Adrenal gland (tissue), 12 donors: ENCODE measurements around the gene ACACB. TPM values are rescaled to one million over a fixed set of nuclear protein-coding genes. Genes with fewer than 3 reads are reported as not detected.
A peak's percentile ranks its signal among the peaks of the same experiment; 100 is the strongest.
"Not testable (repeated sequence)": the region's sequence is repeated elsewhere in the genome, so short reads cannot be mapped to it uniquely, and the experiment has no call there.

Experiments used
- DNase-seq, 7 donors: peaks; one replicate each; pipeline ENCODE4 v3.0.0-alpha.2; 2019 to 2020
- H3K27ac ChIP-seq, 5 donors: fragments of 200-600 bp; sonication (generic) in 4 of 5; 1 replicate in 3 of 5; 2 replicates in 2 of 5; pipeline versions ENCODE4 v1.5.1 to v1.8.0; 2016 to 2020; ENCODE audit warnings: mild to moderate bottlenecking in 1 of 5
- H3K27me3 ChIP-seq: fragments of 200-600 bp; 2 replicates; pipeline ENCODE4 v1.8.0; 2021
- H3K36me3 ChIP-seq, 2 donors: fragments of 200-600 bp; replicated peaks in 1 of 2; 1 replicate in 1 of 2; 2 replicates in 1 of 2; pipeline versions ENCODE4 v1.5.1 to v1.8.0; 2018 to 2022
- H3K4me1 ChIP-seq, 2 donors: fragments of 200-600 bp; replicated peaks in 1 of 2; 1 replicate in 1 of 2; 2 replicates in 1 of 2; pipeline versions ENCODE4 v1.5.1 to v1.8.0; 2018 to 2021
- H3K4me3 ChIP-seq, 4 donors: fragments of 200-600 bp; sonication (generic) in 3 of 4; one replicate each; pipeline ENCODE4 v1.5.1; 2016 to 2018
- H3K9me3 ChIP-seq, 3 donors: fragments of 200-600 bp; sonication (generic) in 1 of 3; replicated peaks in 1 of 3; 1 replicate in 2 of 3; 2 replicates in 1 of 3; pipeline versions ENCODE4 v1.5.1 to v1.8.0; 2016 to 2021
- CTCF ChIP-seq, 6 experiments: fragments of 450-650 bp in 4 of 6; fragments of 200-600 bp in 2 of 6; sonication (generic) in 1 of 6; IDR thresholded peaks; 1 replicate in 5 of 6; 2 replicates in 1 of 6; pipeline versions ENCODE4 v1.5.1 to v1.8.0; 2016 to 2021; ENCODE audit warnings: antibody characterized with exemption in 6 of 6, mild to moderate bottlenecking in 2 of 6, moderate library complexity in 1 of 6
- POLR2A ChIP-seq, 2 donors: fragments of 450-650 bp; IDR thresholded peaks; one replicate each; pipeline ENCODE4 v1.6.1; 2017; ENCODE audit warnings: antibody characterized with exemption in 2 of 2, mild to moderate bottlenecking in 2 of 2, moderate library complexity in 1 of 2
- WGBS, 4 donors: extraction: QIAGEN DNeasy Blood & Tissue Kit in 2 of 4; methylation state at CpG; one replicate each; pipeline versions ENCODE4 v1.1.5 to v1.1.7; 2013 to 2017; 5-methylcytosine and 5-hydroxymethylcytosine counted together
- intact Hi-C, 2 donors: fragments of 100-400 bp; cut with DNase I; formaldehyde crosslinking; loops; one replicate each; pipeline versions ENCODE4 v1.14.1 to v1.15.0; 2022 to 2023
- polyA plus RNA-seq, 3 donors: library from polyadenylated mRNA; stranded (reverse); fragments of 200-250 nt in 2 of 3; fragments of 350-450 nt in 1 of 3; fragmentation: Illumina TruSeq in 1 of 3; extraction: RNeasy Lipid Tissue Mini Kit (QIAGEN cat#74804) in 1 of 3; gene quantifications; one replicate each; pipeline ENCODE4 v1.2.3, GENCODE V29; 2013 to 2014
- total RNA-seq, 9 donors: library from RNA; depleted of rRNA in 4 of 9; stranded (reverse); fragments of >200 nt in 4 of 9; fragments of 120-200 nt in 1 of 9; fragmentation: NEBNext Ultra II Directional in 1 of 9; extraction: Animal tissue kit (Norgen Biotek cat#: 25700) in 1 of 9; gene quantifications; one replicate each; pipeline versions ENCODE4 v1.1.0 to v1.2.4, GENCODE V29; 2013 to 2023
- donor health status: healthy with polysubstance abuse.
- donor health status: Bipolar disorder and iron deficiency.
- donor health status: DM: yes; HTN: yes; CAD: no.
- donor health status: DM: no; HTN: no; CAD: no.
- donor health status: DM: no; HTN: no; CAD: no.
- donor health status: DM: yes; HTN: yes; CAD: no.

ACACB gene
- total and polyA plus RNA-seq, 12 donors = 35.5 to 143 (median 65.7) TPM

- Histone ChIP-seq H3K9me3 (no peaks in the 10 kb centered on the region), H3K4me3 (no peak overlapping the region), H3K27ac (peak overlapping the region in 3 of 5 donors; percentile 4 to 52 (median 30)), H3K27me3 (no peaks in the 10 kb centered on the region), H3K36me3 (peaks cover 0 to 71% of the 10 kb centered on the region in 2 donors), H3K4me1 (peaks cover 0 to 9% of the 10 kb centered on the region in 2 donors)
- intact Hi-C loops = no loop called here
- WGBS, 4 donors = 52 to 66% (median 62%) methylated on average over 7 of the region's 7 CpGs
- TF ChIP-seq CTCF (IDR thresholded peaks at IDR 0.05) = no peak
- no peak for TF ChIP-seq POLR2A (IDR thresholded peaks at IDR 0.05)
- peak in 1 of 7 donors; percentile 10 for DNase-seq
Observed at GRCh38 chr12:109170324-109170723, 53.9 kb downstream of the ACACB start.

GRCh38 chr12:109172787-109173186 lies 56.4 kb downstream of the ACACB start:
- intact Hi-C loops, H3K27me3 ChIP-seq, H3K27ac ChIP-seq, DNase-seq, H3K4me3 ChIP-seq, H3K4me1 ChIP-seq, H3K9me3 ChIP-seq: not testable (repeated sequence)
- peaks cover 0 to 81% of the 10 kb centered on the region in 2 donors for H3K36me3 ChIP-seq
- WGBS, 4 donors = 91 to 97% (median 94%) methylated on average over 6 of the region's 6 CpGs

GRCh38 chr12:109173443-109174240 lies 57.3 kb downstream of the ACACB start:
- WGBS, 4 donors = 92 to 96% (median 95%) methylated on average over 15 to 17 of the region's 17 CpGs
- Histone ChIP-seq H3K36me3 (peaks cover 0 to 81% of the 10 kb centered on the region in 2 donors), H3K27ac (no peak overlapping the region), H3K4me1 (no peaks in the 10 kb centered on the region), H3K27me3 (no peaks in the 10 kb centered on the region), H3K4me3 (no peak overlapping the region), H3K9me3 (no peaks in the 10 kb centered on the region)
- peak in 3 of 7 donors; percentile 15 to 38 (median 15) for DNase-seq
- TF ChIP-seq POLR2A (IDR thresholded peaks at IDR 0.05) = no peak
- no peak for TF ChIP-seq CTCF (IDR thresholded peaks at IDR 0.05)
- intact Hi-C loops = no loop called here

- TF ChIP-seq POLR2A (IDR thresholded peaks at IDR 0.05) (no peak), CTCF (IDR thresholded peaks at IDR 0.05) (no peak)
- Histone ChIP-seq H3K27ac (no peak overlapping the region), H3K9me3 (no peaks in the 10 kb centered on the region), H3K27me3 (no peaks in the 10 kb centered on the region), H3K4me3 (no peak overlapping the region), H3K36me3 (peaks cover 0 to 82% of the 10 kb centered on the region in 2 donors), H3K4me1 (no peaks in the 10 kb centered on the region)
- intact Hi-C loops = no loop called here
- DNase-seq = no peak
- 95 to 100% (median 96%) methylated on average over 1 of the region's 1 CpG for WGBS, 4 donors
Observed at GRCh38 chr12:109174468-109174867, 58.1 kb downstream of the ACACB start.

- peaks cover 0 to 66% of the 10 kb centered on the region in 2 donors for H3K36me3 ChIP-seq
- WGBS, 4 donors = 82 to 94% (median 87%) methylated on average over 6 of the region's 6 CpGs
- H3K27ac ChIP-seq = no peak overlapping the region
- peak in 2 of 7 donors; percentile 6 to 33 for DNase-seq
- H3K27me3 ChIP-seq = no peaks in the 10 kb centered on the region
- no peak overlapping the region for H3K4me3 ChIP-seq
- no peaks in the 10 kb centered on the region for H3K4me1 ChIP-seq
- TF ChIP-seq POLR2A (IDR thresholded peaks at IDR 0.05) = no peak
- no peak for TF ChIP-seq CTCF (IDR thresholded peaks at IDR 0.05)
- no peaks in the 10 kb centered on the region for H3K9me3 ChIP-seq
- intact Hi-C loops = no loop called here
Observed at GRCh38 chr12:109178532-109178931, 62.1 kb downstream of the ACACB start.
